Effector CD8-positive, alpha-beta T cell (primary cell): ENCODE measurements around the gene ZNF200.
"Not testable (repeated sequence)": the region's sequence is repeated elsewhere in the genome, so short reads cannot be mapped to it uniquely, and the experiment has no call there.

Experiments used
- DNase-seq: peaks from one replicate; lab custom pipeline; 2025; lab: John Stamatoyannopoulos, UW

ZNF200 gene

GRCh38 chr16:3202903-3203539 lies 31.9 kb downstream of the ZNF200 start:
- DNase-seq, result no peak

GRCh38 chr16:3198334-3199072 lies 36.5 kb downstream of the ZNF200 start:
- no peak for DNase-seq

GRCh38 chr16:3197694-3198333 lies 37.1 kb downstream of the ZNF200 start:
- not testable (repeated sequence) for DNase-seq

GRCh38 chr16:3195975-3196374 lies 39.0 kb downstream of the ZNF200 start:
- no peak for DNase-seq

GRCh38 chr16:3194792-3195191 lies 40.2 kb downstream of the ZNF200 start:
- no peak for DNase-seq

- no peak for DNase-seq
These were observed 41.4 kb downstream of the ZNF200 start for GRCh38 chr16:3193221-3194212.

- no peak for DNase-seq
These were observed 42.4 kb downstream of the ZNF200 start for GRCh38 chr16:3192476-3193019.

- no peak for DNase-seq
These were observed 44.0 kb downstream of the ZNF200 start for GRCh38 chr16:3190949-3191353.

GRCh38 chr16:3189869-3190268 lies 45.1 kb downstream of the ZNF200 start:
- no peak for DNase-seq

- no peak for DNase-seq
These were observed 45.8 kb downstream of the ZNF200 start for GRCh38 chr16:3188925-3189825.

- no peak for DNase-seq
These were observed 46.4 kb downstream of the ZNF200 start for GRCh38 chr16:3188675-3188924.

GRCh38 chr16:3187798-3188674 lies 46.9 kb downstream of the ZNF200 start, which contains the start of gene OR1F1:
TSS of gene OR1F1 (plus strand) at chr16:3188204.
- DNase-seq, result no peak

- DNase-seq, result no peak
These were observed 47.8 kb downstream of the ZNF200 start for GRCh38 chr16:3186946-3187690.

GRCh38 chr16:3183445-3184139 lies 51.4 kb downstream of the ZNF200 start:
- no peak for DNase-seq

- no peak for DNase-seq
These were observed 52.1 kb downstream of the ZNF200 start for GRCh38 chr16:3182608-3183444.

- DNase-seq, result not testable (repeated sequence)
These were observed 52.7 kb downstream of the ZNF200 start for GRCh38 chr16:3182293-3182607.

- DNase-seq, result no peak
These were observed 54.5 kb downstream of the ZNF200 start for GRCh38 chr16:3180445-3180878.

- no peak for DNase-seq
These were observed 55.3 kb downstream of the ZNF200 start for GRCh38 chr16:3179651-3180050.
